SK-N-MC (cell line): ENCODE data around the gene FASTKD1.

Source experiments
- EZH2 ChIP-seq: fragments of 200-600 bp; sonication (generic); IDR thresholded peaks from one replicate; pipeline ENCODE4 v1.6.1; 2017; ENCODE audit warnings: antibody characterized with exemption
- POLR2AphosphoS5 ChIP-seq: IDR thresholded peaks from 2 replicates; pipeline ENCODE4 v1.6.1; 2012; ENCODE audit warnings: mild to moderate bottlenecking, low read depth, low read length, borderline replicate concordance

DNA sequence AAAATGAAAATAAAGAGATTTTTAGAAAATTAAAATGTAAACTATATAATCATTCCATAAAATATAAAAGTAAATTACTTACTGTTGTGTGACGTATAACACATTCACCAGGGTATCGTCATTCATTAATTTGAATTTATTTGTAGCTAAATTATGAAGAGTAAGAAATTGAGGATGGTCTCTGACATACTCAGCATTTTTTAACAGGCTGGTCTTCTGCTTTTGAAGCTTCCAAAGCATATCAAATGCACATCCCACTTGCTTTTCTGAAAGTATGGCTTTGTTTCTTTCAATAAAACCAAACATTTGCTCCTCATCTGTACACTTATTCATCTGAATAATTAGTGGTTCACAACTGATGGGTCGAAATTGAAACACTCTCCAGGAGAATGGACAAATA, 2.1 kb downstream of the FASTKD1 start:
- no peak for TF ChIP-seq EZH2
- no peak for TF ChIP-seq POLR2AphosphoS5
